Activated CD4-positive, CD25-positive, alpha-beta regulatory T cell (primary cell): ENCODE results near the gene CTNNA2.

Source experiments
- DNase-seq, 4 experiments: peaks; one replicate each; lab custom pipeline; 2025; lab: John Stamatoyannopoulos, UW

The CTNNA2 gene

GRCh38 chr2:80330527-80331450 lies 817.9 kb downstream of the CTNNA2 start:
- DNase-seq, result no peak

- DNase-seq, result no peak
Observed at GRCh38 chr2:80333886-80334285, 821.0 kb downstream of the CTNNA2 start.

- no peak for DNase-seq
Observed at GRCh38 chr2:80335411-80335810, 822.6 kb downstream of the CTNNA2 start.

GRCh38 chr2:80338794-80339193 lies 825.9 kb downstream of the CTNNA2 start:
- DNase-seq, result no peak

- DNase-seq, result no peak
Observed at GRCh38 chr2:80340022-80340421, 827.2 kb downstream of the CTNNA2 start.

GRCh38 chr2:80348078-80348477 lies 835.2 kb downstream of the CTNNA2 start:
- DNase-seq, result no peak

- no peak for DNase-seq
Observed at GRCh38 chr2:80348953-80349352, 836.1 kb downstream of the CTNNA2 start.

GRCh38 chr2:80351231-80351630 lies 838.4 kb downstream of the CTNNA2 start:
- DNase-seq, result no peak

GRCh38 chr2:80354858-80355257 lies 842.0 kb downstream of the CTNNA2 start:
- no peak for DNase-seq

- DNase-seq, result no peak
Observed at GRCh38 chr2:80361904-80362303, 849.1 kb downstream of the CTNNA2 start.

- DNase-seq, result no peak
Observed at GRCh38 chr2:80363330-80363729, 850.5 kb downstream of the CTNNA2 start.

GRCh38 chr2:80363791-80364349 lies 851.0 kb downstream of the CTNNA2 start:
- DNase-seq, result no peak

- no peak for DNase-seq
Observed at GRCh38 chr2:80364524-80365212, 851.8 kb downstream of the CTNNA2 start.

- DNase-seq, result no peak
Observed at GRCh38 chr2:80365762-80366161, 852.9 kb downstream of the CTNNA2 start.

- no peak for DNase-seq
Observed at GRCh38 chr2:80370375-80371009, 857.6 kb downstream of the CTNNA2 start.

- DNase-seq, result no peak
Observed at GRCh38 chr2:80374105-80374504, 861.3 kb downstream of the CTNNA2 start.

- no peak for DNase-seq
Observed at GRCh38 chr2:80377071-80377470, 864.2 kb downstream of the CTNNA2 start.

GRCh38 chr2:80380736-80381135 lies 867.9 kb downstream of the CTNNA2 start:
- DNase-seq, result no peak

- no peak for DNase-seq
Observed at GRCh38 chr2:80381666-80382065, 868.8 kb downstream of the CTNNA2 start.

GRCh38 chr2:80392441-80392840 lies 879.6 kb downstream of the CTNNA2 start:
- DNase-seq, result no peak

- no peak for DNase-seq
Observed at GRCh38 chr2:80393991-80394390, 881.1 kb downstream of the CTNNA2 start.

- DNase-seq, result no peak
Observed at GRCh38 chr2:80395251-80395650, 882.4 kb downstream of the CTNNA2 start.
